ENCODE measurements around the gene POLR1D.
"Not testable (repeated sequence)": the region's sequence is repeated elsewhere in the genome, so short reads cannot be mapped to it uniquely, and the experiment has no call there.

The POLR1D gene

GRCh38 chr13:27619093-27619727, 2.5 kb upstream of the POLR1D start:
- DNase-seq: no peak

- DNase-seq: no peak
Observed at GRCh38 chr13:27619728-27620376, 1.8 kb upstream of the POLR1D start.

GRCh38 chr13:27620377-27621115, 1.1 kb upstream of the POLR1D start, which contains the start of gene LNX2:
Gene LNX2, minus strand, starts transcription at chr13:27620529. Its CDS starts 38,826 bp downstream, at chr13:27581703.
- peak; percentile 93 for DNase-seq

GRCh38 chr13:27621116-27621365, 651 bp upstream of the POLR1D start:
- DNase-seq: peak; percentile 57

- no peak for DNase-seq
Observed at GRCh38 chr13:27622102-27622820, 569 bp downstream of the POLR1D start.

- no peak for DNase-seq
Observed at GRCh38 chr13:27622881-27623280, 1.2 kb downstream of the POLR1D start.

GRCh38 chr13:27624071-27624470, 2.4 kb downstream of the POLR1D start:
- no peak for DNase-seq

GRCh38 chr13:27625839-27626238, 4.1 kb downstream of the POLR1D start:
- no peak for DNase-seq

GRCh38 chr13:27627380-27627779, 5.7 kb downstream of the POLR1D start:
- no peak for DNase-seq

- DNase-seq: no peak
Observed at GRCh38 chr13:27628081-27628480, 6.4 kb downstream of the POLR1D start.

- DNase-seq: not testable (repeated sequence)
Observed at GRCh38 chr13:27628766-27629165, 7.1 kb downstream of the POLR1D start.

GRCh38 chr13:27631156-27631555, 9.5 kb downstream of the POLR1D start:
- no peak for DNase-seq

GRCh38 chr13:27631665-27632064, 10.0 kb downstream of the POLR1D start:
- no peak for DNase-seq

- DNase-seq: no peak
Observed at GRCh38 chr13:27632214-27632613, 10.5 kb downstream of the POLR1D start.

- DNase-seq: no peak
Observed at GRCh38 chr13:27632648-27633047, 11.0 kb downstream of the POLR1D start.

GRCh38 chr13:27634231-27634630, 12.5 kb downstream of the POLR1D start:
- no peak for DNase-seq

GRCh38 chr13:27634791-27635190, 13.1 kb downstream of the POLR1D start:
- DNase-seq: no peak

GRCh38 chr13:27635266-27635665, 13.6 kb downstream of the POLR1D start:
- no peak for DNase-seq

- peak; percentile 44 for DNase-seq
Observed at GRCh38 chr13:27636589-27637288, 15.0 kb downstream of the POLR1D start.

- DNase-seq: no peak
Observed at GRCh38 chr13:27637289-27637626, 15.6 kb downstream of the POLR1D start.

- no peak for DNase-seq
Observed at GRCh38 chr13:27638001-27638400, 16.3 kb downstream of the POLR1D start.

- no peak for DNase-seq
Observed at GRCh38 chr13:27638521-27638920, 16.8 kb downstream of the POLR1D start.

- DNase-seq: no peak
Observed at GRCh38 chr13:27639186-27639585, 17.5 kb downstream of the POLR1D start.
